SKM-1 treated with dmso at 0.1 percent for 144 hours (cell line): ENCODE results near the gene GZMB.
A peak's percentile ranks its signal among the peaks of the same experiment; 100 is the strongest.
"Not testable (repeated sequence)": the region's sequence is repeated elsewhere in the genome, so short reads cannot be mapped to it uniquely, and the experiment has no call there.

Source experiments
- DNase-seq: peaks from one replicate; lab custom pipeline; 2025; ENCODE audit not compliant: unreplicated experiment; lab: John Stamatoyannopoulos, UW

Gene GZMB

GRCh38 chr14:24631749-24632335 lies 2.1 kb downstream of the GZMB start:
- DNase-seq: no peak

GRCh38 chr14:24630872-24631477 lies 3.0 kb downstream of the GZMB start:
- no peak for DNase-seq

- DNase-seq: no peak
These were observed 3.7 kb downstream of the GZMB start for GRCh38 chr14:24630087-24630871.

GRCh38 chr14:24629521-24629920 lies 4.5 kb downstream of the GZMB start:
- no peak for DNase-seq

DNA sequence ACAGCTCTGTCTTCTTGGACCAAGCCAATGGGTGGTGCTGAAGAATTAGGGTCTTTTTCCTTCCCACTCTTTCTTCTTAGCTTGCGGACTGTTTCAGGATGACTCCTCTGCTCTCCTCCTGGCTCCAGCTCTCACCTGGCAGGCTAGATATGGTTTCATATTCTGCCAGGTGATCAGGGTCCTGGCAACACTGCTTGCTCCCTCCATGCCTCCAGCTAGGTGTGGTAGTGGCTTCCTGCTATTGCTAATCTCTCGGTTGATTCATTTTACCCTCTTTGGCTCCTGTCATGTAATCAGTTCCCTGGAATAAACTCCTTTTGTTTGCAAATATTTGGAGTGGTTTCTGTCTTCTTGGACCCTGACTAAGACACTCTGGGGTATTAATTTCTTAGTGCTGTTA lies 20.2 kb downstream of the GZMB start:
- no peak for DNase-seq

GRCh38 chr14:24613241-24613640 lies 20.7 kb downstream of the GZMB start:
- no peak for DNase-seq

- no peak for DNase-seq
These were observed 21.8 kb downstream of the GZMB start for GRCh38 chr14:24612196-24612595.

DNA sequence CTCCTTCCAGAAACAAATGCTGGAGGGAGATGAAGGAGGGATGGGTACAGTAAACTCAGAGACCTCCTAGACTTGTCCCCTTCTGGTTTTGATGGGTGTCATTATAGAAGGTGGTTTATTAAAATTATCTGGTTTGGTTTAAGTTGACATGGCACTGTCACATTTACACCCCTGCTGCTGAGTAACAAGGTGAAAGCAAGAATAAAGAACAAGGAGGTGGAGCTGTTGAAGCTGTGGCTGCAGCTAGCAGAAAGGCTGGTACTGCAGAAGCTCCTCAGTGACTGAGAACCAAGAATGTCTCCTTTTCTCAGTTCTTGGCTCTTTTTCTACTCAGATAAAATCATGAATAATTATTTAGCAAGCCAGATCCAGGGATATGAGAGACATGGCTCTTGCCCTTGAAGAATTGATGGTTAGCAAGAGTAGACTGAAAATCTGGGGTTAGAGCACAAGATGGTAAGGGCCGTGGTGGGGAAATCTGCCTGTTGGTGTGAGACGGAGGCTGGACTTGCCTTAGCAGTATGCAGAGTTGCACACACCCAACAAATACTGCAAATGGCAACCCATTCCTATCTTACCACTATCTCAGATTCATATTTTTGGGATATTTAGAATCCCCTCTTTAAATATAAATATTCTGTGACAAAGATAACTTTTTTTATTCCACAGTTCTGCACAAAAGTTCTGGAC lies 24.2 kb downstream of the GZMB start, which contains the start of gene GZMH:
Gene GZMH (minus strand): TSS at position 31 of the 690 bp plus-strand sequence. CDS start 72 bp downstream, outside the sequence.
- no peak for DNase-seq

DNA sequence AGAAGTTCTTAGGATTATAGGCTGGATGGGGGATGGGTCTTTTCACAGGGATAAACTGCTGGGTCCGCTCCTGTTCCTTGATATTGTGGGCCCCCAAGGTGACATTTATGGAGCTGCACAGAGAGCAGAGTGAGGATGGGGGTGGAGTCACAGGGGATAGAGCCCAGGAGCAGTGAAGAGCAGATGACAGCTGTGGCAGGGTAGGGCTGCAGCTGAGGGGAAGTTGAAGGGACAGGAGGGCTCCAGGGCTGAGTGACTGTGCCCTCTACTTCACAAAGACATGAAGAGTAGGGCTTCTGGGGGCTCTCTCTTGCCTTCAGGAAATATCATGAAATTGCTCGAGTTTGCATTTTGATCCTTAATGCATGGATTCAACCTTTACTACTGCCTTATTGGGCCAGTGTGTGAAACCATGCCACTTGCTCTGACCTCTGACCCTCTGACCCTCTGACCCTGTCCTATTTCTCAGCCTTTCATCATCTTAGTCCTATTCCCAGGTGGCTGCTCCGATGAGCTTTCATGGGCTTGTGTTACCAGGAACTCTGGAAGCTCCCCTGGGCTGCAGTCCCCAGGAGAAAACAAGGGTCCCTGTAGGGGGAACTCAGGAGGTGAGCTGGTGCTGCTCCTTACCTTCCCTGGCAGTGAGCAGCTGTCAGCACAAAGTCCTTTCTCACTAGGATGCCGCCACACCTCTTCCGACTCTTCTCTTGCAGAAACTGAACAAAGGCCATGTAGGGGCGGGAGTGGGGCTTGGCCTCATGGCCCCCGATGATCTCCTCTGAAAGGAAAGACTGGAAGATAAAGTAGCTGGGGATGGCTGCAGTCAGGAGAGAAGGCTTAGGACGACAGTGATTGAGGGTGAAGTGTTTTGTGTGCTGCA lies 26.1 kb downstream of the GZMB start:
- no peak for DNase-seq

DNA sequence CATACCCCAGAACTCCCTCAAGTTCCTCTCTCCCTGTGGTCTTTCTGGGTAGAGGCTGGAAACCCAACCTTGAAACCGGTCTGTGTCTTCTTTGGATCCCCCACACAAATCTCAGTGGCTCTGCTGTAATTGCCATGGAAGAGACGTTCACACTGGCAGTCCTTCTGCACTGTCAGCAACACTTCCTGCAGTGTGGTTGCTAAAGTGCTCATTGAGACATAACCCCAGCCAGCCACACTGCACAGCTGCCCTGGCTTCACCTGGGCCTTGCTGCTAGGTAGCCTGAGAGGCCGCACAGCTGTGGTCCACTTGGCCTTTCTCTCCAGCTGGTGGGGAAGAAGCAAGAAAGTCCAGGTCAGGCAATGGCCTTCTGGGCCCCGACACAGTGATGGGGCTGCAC lies 26.9 kb downstream of the GZMB start:
- DNase-seq: no peak

DNA sequence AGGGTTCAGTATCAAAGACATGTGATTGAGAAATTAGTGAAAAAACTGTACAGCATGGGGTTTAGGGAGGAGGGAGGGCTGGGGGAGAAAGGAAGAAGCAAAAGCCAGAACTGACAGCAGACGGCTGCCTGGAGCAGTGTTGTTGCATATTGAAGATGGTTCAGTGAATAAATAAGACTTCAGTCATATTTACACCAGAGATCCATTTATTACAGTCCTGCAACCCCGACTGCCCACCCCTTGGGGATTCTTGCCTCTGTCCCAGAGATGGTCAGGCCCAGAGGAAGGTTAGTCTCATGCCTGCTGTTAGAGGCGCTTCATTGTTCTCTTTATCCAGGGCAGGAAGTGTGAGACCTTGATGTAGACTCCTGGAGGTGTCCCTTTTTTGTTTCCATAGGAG lies 27.7 kb downstream of the GZMB start:
- no peak for DNase-seq

DNA sequence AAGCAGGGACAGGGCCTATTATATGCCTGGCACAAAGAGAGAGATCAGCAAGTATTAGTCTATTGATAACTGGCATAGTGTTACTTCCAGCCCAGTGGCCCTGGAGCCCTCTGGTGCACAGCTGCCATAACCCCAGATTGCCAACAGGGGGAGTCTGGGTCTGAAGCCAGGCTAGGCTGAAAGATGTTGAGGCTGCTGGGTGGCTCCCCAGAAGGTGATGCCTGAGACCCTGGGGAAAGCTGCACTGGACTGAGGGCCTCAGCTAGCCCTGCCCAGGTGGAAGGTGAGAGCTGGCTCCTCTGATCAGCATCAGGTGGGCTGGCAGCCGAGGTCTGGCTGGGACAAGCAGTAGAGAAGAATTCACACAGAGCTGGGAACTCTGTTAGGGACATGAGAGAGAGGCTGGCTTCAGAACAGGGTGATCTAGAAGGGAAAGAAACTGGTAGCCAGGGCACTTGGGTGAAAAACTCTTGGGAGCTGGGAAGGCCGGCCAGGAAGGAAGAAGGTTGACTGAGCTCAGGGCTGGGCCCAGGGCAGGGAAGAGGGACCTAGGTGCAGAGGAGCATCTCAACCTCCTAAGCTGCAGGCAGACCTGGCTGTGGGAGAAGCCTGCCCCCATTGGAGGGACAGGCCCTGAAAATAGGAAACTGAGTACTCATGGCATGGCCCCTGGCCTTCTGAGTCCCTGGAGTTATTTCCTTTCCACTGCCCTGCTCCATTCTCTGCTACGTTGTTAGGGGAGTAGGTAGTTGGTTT lies 28.4 kb downstream of the GZMB start:
- peak; percentile 0 for DNase-seq

GRCh38 chr14:24597403-24597802 lies 36.6 kb downstream of the GZMB start:
- no peak for DNase-seq

GRCh38 chr14:24595073-24595808 lies 38.7 kb downstream of the GZMB start:
- no peak for DNase-seq

- not testable (repeated sequence) for DNase-seq
These were observed 43.0 kb downstream of the GZMB start for GRCh38 chr14:24591004-24591403.

DNA sequence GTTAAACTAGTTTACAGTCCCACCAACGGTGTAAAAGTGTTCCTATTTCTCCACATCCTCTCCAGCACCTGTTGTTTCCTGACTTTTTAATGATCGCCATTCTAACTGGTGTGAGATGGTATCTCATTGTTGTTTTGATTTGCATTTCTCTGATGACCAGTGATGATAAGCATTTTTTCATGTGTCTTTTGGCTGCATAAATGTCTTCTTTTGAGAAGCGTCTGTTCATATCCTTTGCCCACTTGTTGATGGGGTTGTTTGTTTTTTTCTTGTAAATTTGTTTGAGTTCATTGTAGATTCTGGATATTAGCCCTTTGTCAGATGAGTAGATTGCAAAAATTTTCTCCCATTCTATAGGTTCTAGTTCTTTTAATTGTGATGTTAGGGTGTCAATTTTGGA lies 49.6 kb downstream of the GZMB start:
- not testable (repeated sequence) for DNase-seq
